SK-N-SH treated with all-trans-retinoic acid at 6 μM for 48 hours (cell line): ENCODE data around the gene CD14.

Experiments used
- ARNTL ChIP-seq: fragments of 450-650 bp; formaldehyde crosslinking; IDR thresholded peaks from 2 replicates; pipeline ENCODE4 v1.5.0; 2020; ENCODE audit warnings: low read depth, mild to moderate bottlenecking, moderate library complexity, borderline replicate concordance
- BACH2 ChIP-seq: fragments of 250-450 bp; sonication (Bioruptor Pico); IDR thresholded peaks from 2 replicates; pipeline ENCODE4 v1.9.0; 2021; ENCODE audit warnings: mild to moderate bottlenecking, borderline replicate concordance
- CSDC2 ChIP-seq: fragments of 250-450 bp; sonication (Bioruptor Pico); IDR thresholded peaks from 2 replicates; pipeline ENCODE4 v1.5.0; 2020; ENCODE audit warnings: mild to moderate bottlenecking, moderate library complexity
- ESRRG ChIP-seq: fragments of 250-450 bp; sonication (Bioruptor Pico); IDR thresholded peaks from 2 replicates; pipeline ENCODE4 v1.6.1; 2021; ENCODE audit warnings: mild to moderate bottlenecking
- GLIS3 ChIP-seq: fragments of 250-450 bp; sonication (Bioruptor Pico); IDR thresholded peaks from 2 replicates; pipeline ENCODE4 v1.5.0; 2020; ENCODE audit warnings: mild to moderate bottlenecking, moderate library complexity
- ISL1 ChIP-seq: fragments of 250-450 bp; sonication (Bioruptor Pico); IDR thresholded peaks from 2 replicates; pipeline ENCODE4 v2.1.2; 2022; ENCODE audit warnings: mild to moderate bottlenecking, moderate library complexity
- PATZ1 ChIP-seq: fragments of 250-450 bp; sonication (Bioruptor Pico); IDR thresholded peaks from 2 replicates; pipeline ENCODE4 v1.8.0; 2020; ENCODE audit warnings: mild to moderate bottlenecking, moderate library complexity, borderline replicate concordance
- RARB ChIP-seq: fragments of 250-450 bp; sonication (Bioruptor Pico); IDR thresholded peaks from 2 replicates; pipeline ENCODE4 v1.8.0; 2021; ENCODE audit warnings: mild to moderate bottlenecking, moderate library complexity
- TSHZ2 ChIP-seq: fragments of 250-450 bp; sonication (Bioruptor Pico); IDR thresholded peaks from 2 replicates; pipeline ENCODE4 v1.5.0; 2020; ENCODE audit warnings: mild to moderate bottlenecking, moderate library complexity
- ZFP3 ChIP-seq: fragments of 250-450 bp; sonication (Bioruptor Pico); IDR thresholded peaks from 2 replicates; pipeline ENCODE4 v1.5.0; 2020; ENCODE audit warnings: mild to moderate bottlenecking, moderate library complexity
- ZFP30 ChIP-seq: fragments of 450-650 bp; formaldehyde crosslinking; IDR thresholded peaks from 2 replicates; pipeline ENCODE4 v1.5.0; 2022; ENCODE audit warnings: mild to moderate bottlenecking, moderate library complexity
- ZNF565 ChIP-seq: fragments of 450-650 bp; formaldehyde crosslinking; conservative IDR thresholded peaks from 2 replicates; pipeline ENCODE4 v1.5.0; 2020; ENCODE audit warnings: low read depth, mild to moderate bottlenecking, moderate library complexity

GRCh38 chr5:140594169-140594568 is 38.8 kb downstream of the CD14 start:
- TF ChIP-seq ISL1 (CRISPR knock-in tag) (no peak), ESRRG (no peak), ZFP3 (CRISPR knock-in tag) (no peak), RARB (CRISPR knock-in tag) (no peak), ARNTL (CRISPR knock-in tag) (no peak), GLIS3 (no peak), ZFP30 (no peak), TSHZ2 (CRISPR knock-in tag) (no peak), PATZ1 (no peak), ZNF565 (CRISPR knock-in tag) (no peak), BACH2 (CRISPR knock-in tag) (no peak), CSDC2 (CRISPR knock-in tag) (no peak)
